PC-3 (cell line): ENCODE results near the gene NFATC1.

Source experiments
- EZH2 ChIP-seq: fragments of 300-600 bp; sonication (generic); IDR thresholded peaks from one replicate; pipeline ENCODE4 v1.6.1; 2017; ENCODE audit warnings: antibody characterized with exemption, mild to moderate bottlenecking, low read length; ENCODE audit not compliant: unreplicated experiment
- EZH2phosphoT487 ChIP-seq: fragments of 300-600 bp; sonication (generic); IDR thresholded peaks from 2 replicates; pipeline ENCODE4 v1.6.1; 2018; ENCODE audit warnings: mild to moderate bottlenecking, antibody characterized with exemption, low read length, borderline replicate concordance
- TF ChIP-seq, protein P1 (sequence below): fragments of 300-600 bp; sonication (generic); conservative IDR thresholded peaks from 2 replicates; pipeline ENCODE4 v1.5.1; 2017; ENCODE audit warnings: antibody characterized with exemption, low read depth, mild to moderate bottlenecking, low read length

DNA sequence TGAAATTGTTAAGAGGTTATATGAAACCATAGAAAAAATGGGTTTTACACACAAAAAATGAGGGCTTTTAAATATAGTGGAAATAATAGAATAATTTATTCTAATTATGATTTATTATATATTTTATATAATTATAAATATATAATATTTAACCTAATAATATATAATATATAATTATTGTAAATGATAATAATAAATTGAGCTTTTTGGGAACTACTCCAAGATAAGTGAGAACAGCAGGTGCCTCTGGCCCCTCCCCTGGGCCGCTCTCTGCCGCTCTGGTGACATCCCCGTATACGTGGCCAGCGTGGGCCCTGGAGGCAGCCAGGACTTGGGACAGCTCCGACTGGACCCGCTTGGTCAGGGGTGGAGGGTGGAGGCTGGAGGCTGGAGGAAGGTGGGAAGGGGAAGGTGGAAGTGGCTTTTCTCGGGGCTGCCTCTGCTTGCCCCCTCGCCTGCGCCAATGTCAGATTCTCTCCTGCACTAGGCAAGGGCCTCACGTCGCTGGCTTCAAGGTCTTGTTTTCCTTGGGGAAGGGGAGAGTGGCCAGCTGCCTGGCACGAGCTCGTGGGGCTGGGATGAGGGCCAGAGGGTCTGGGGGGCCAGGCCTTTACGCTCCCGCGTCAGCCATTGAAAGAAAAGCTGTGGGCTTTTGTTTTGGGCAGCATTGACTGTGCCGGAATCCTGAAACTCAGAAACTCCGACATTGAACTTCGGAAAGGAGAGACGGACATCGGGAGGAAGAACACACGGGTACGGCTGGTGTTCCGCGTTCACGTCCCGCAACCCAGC, 54.8 kb downstream of the NFATC1 start:
- TF ChIP-seq, protein P1, sequence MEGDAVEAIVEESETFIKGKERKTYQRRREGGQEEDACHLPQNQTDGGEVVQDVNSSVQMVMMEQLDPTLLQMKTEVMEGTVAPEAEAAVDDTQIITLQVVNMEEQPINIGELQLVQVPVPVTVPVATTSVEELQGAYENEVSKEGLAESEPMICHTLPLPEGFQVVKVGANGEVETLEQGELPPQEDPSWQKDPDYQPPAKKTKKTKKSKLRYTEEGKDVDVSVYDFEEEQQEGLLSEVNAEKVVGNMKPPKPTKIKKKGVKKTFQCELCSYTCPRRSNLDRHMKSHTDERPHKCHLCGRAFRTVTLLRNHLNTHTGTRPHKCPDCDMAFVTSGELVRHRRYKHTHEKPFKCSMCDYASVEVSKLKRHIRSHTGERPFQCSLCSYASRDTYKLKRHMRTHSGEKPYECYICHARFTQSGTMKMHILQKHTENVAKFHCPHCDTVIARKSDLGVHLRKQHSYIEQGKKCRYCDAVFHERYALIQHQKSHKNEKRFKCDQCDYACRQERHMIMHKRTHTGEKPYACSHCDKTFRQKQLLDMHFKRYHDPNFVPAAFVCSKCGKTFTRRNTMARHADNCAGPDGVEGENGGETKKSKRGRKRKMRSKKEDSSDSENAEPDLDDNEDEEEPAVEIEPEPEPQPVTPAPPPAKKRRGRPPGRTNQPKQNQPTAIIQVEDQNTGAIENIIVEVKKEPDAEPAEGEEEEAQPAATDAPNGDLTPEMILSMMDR, result no peak
- no peak for TF ChIP-seq EZH2
- no peak for TF ChIP-seq EZH2phosphoT487
